HG03469 (cell line): Measurements from ENCODE around the gene NAGPA.
"Not testable (repeated sequence)": the region's sequence is repeated elsewhere in the genome, so short reads cannot be mapped to it uniquely, and the experiment has no call there.

Experiments used
- ATAC-seq: cut with Tn5 transposase; IDR thresholded peaks from one replicate; pipeline ENCODE4 v1.9.1; 2021; ENCODE audit warnings: mild to moderate bottlenecking, moderate library complexity, moderate number of reproducible peaks; ENCODE audit not compliant: unreplicated experiment

NAGPA gene

GRCh38 chr16:5062051-5062450, 28.3 kb upstream of the NAGPA start:
- peak; percentile 82 for ATAC-seq

GRCh38 chr16:5060073-5060641, 26.4 kb upstream of the NAGPA start:
- ATAC-seq: no peak

GRCh38 chr16:5059386-5060072, 25.8 kb upstream of the NAGPA start:
- no peak for ATAC-seq

GRCh38 chr16:5058476-5058875, 24.7 kb upstream of the NAGPA start:
- no peak for ATAC-seq

- ATAC-seq: no peak
These were observed 22.6 kb upstream of the NAGPA start for GRCh38 chr16:5056352-5056751.

- ATAC-seq: no peak
These were observed 21.4 kb upstream of the NAGPA start for GRCh38 chr16:5054876-5055865.

- ATAC-seq: no peak
These were observed 13.2 kb upstream of the NAGPA start for GRCh38 chr16:5046914-5047313.

GRCh38 chr16:5045499-5046115, 11.9 kb upstream of the NAGPA start:
- ATAC-seq: no peak

- not testable (repeated sequence) for ATAC-seq
These were observed 10.8 kb upstream of the NAGPA start for GRCh38 chr16:5044581-5044980.

- ATAC-seq: no peak
These were observed 10.3 kb upstream of the NAGPA start for GRCh38 chr16:5044011-5044540.

GRCh38 chr16:5042574-5043171, 8.9 kb upstream of the NAGPA start:
- ATAC-seq: no peak

- ATAC-seq: peak; percentile 65
These were observed 7.9 kb upstream of the NAGPA start for GRCh38 chr16:5041600-5042133.

GRCh38 chr16:5040451-5040850, 6.7 kb upstream of the NAGPA start:
- no peak for ATAC-seq

- ATAC-seq: no peak
These were observed 2.8 kb upstream of the NAGPA start for GRCh38 chr16:5036228-5037156.

- ATAC-seq: no peak
These were observed 2.1 kb upstream of the NAGPA start for GRCh38 chr16:5035909-5036227.

- no peak for ATAC-seq
These were observed 410 bp upstream of the NAGPA start for GRCh38 chr16:5034167-5034523.

GRCh38 chr16:5032748-5033167, 977 bp downstream of the NAGPA start:
- ATAC-seq: no peak

GRCh38 chr16:5031601-5032000, 2.1 kb downstream of the NAGPA start:
- ATAC-seq: no peak

- no peak for ATAC-seq
These were observed 3.4 kb downstream of the NAGPA start for GRCh38 chr16:5030251-5030870.
